Heart left ventricle (tissue), 13 donors: ENCODE measurements around the gene PCP4L1.

ENCODE experiments used
- CTCF ChIP-seq, 12 donors: fragments of 200-600 bp; sonication (generic) in 4 of 12; IDR thresholded peaks; one replicate each; pipeline versions ENCODE4 v1.5.0 to v1.8.0; 2018 to 2022; ENCODE audit warnings: antibody characterized with exemption in 12 of 12, mild to moderate bottlenecking in 5 of 12
- POLR2A ChIP-seq, 2 donors: fragments of 450-650 bp; IDR thresholded peaks; one replicate each; pipeline ENCODE4 v1.6.1; 2017; ENCODE audit warnings: antibody characterized with exemption in 2 of 2, mild to moderate bottlenecking in 2 of 2, moderate library complexity in 2 of 2
- donor health status: ischemic (EF 13 %, LVEDD 7.1; RV severe dilation, severe dysfunction).
- donor health status: DM: no; HTN: yes; CAD: no.
- donor health status: DM: no; HTN: no; CAD: no.
- donor health status: ischemic (EF 25% LVEDD 6.9; RV normal size, moderate dysfunction).
- donor health status: ischemic (EF 25% LVEDD 5.7; RV mildly dilated, moderate dysfunction).
- donor health status: ischemic (EF 35%, LVEDD 5.7; RV mildly dilated, moderate dysfunction).
- donor health status: nonischemic (EF 11% LVEDD 7.7; RV severe dilation, severe dysfunction).
- donor health status: DM: yes; HTN: yes; CAD: no.
- donor health status: PGD.
- donor health status: ischemic (EF 29% LVEDD 5.4; RV normal size, mild dysfunction).
- donor health status: nonischemic (EF 23%, LVEDD 6.1; RV moderate dilation, normal function).

GRCh38 chr1:161217831-161218230 is 40.7 kb upstream of the PCP4L1 start:
- no peak for TF ChIP-seq CTCF (IDR thresholded peaks at IDR 0.05)
- no peak for TF ChIP-seq POLR2A (IDR thresholded peaks at IDR 0.05)
